Measurements from ENCODE around the gene RIPOR3. TPM values are rescaled to one million over a fixed set of nuclear protein-coding genes. Genes with fewer than 3 reads are reported as not detected.

RIPOR3 gene
- polyA plus RNA-seq, 1 of the 3 experiments (the other 2 are of a cell fraction), result 1.2 TPM

DNA sequence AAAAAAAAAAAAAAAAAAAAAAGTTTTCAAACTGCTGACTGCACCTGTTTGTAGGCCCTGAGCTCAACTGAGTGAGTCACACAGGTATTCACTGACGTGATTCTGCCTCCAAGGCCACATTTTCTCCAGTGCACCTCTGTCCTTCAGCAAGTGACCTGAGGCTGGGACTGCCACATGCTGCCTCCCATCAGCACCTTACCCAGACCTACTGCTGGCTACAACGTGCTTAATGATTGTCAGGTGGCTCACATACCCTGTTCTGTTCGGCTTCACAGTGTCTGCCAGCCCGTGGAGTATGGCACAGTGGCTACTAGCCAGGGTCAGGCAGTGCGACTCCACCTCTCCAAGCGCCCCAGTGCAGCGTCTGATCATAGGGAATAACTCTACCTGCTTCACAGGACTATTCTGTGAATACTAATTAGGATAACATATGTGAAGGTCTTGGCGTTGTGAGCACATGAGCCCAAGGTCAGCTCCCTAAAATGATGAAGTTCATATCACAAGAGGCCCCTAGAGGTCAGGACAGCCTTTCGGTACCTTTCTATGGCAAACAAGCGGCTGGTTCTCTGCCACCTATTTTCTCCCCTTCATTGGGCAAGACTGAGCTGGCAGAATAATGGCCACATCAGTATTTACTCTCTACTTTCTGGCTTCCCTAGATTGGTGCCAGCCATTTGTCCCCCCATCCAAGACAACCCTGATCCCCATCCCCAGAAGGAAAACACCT is 28.1 kb downstream of the RIPOR3 start:
- no peaks in the 10 kb centered on the region for H3K9me2 ChIP-seq
- no peaks in the 10 kb centered on the region for H3K79me2 ChIP-seq (ENCODE audit: insufficient read depth)
- no peak overlapping the region; a peak in 1 of 4 replicates for H3K27ac ChIP-seq (ENCODE audit: low read depth in 2 of 2, low read length in 1 of 2)
- TF ChIP-seq, protein P1, sequence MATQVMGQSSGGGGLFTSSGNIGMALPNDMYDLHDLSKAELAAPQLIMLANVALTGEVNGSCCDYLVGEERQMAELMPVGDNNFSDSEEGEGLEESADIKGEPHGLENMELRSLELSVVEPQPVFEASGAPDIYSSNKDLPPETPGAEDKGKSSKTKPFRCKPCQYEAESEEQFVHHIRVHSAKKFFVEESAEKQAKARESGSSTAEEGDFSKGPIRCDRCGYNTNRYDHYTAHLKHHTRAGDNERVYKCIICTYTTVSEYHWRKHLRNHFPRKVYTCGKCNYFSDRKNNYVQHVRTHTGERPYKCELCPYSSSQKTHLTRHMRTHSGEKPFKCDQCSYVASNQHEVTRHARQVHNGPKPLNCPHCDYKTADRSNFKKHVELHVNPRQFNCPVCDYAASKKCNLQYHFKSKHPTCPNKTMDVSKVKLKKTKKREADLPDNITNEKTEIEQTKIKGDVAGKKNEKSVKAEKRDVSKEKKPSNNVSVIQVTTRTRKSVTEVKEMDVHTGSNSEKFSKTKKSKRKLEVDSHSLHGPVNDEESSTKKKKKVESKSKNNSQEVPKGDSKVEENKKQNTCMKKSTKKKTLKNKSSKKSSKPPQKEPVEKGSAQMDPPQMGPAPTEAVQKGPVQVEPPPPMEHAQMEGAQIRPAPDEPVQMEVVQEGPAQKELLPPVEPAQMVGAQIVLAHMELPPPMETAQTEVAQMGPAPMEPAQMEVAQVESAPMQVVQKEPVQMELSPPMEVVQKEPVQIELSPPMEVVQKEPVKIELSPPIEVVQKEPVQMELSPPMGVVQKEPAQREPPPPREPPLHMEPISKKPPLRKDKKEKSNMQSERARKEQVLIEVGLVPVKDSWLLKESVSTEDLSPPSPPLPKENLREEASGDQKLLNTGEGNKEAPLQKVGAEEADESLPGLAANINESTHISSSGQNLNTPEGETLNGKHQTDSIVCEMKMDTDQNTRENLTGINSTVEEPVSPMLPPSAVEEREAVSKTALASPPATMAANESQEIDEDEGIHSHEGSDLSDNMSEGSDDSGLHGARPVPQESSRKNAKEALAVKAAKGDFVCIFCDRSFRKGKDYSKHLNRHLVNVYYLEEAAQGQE (IDR thresholded peaks at IDR 0.05; ENCODE audit: low read depth, low read length), result no peak
- TF ChIP-seq, protein P2, sequence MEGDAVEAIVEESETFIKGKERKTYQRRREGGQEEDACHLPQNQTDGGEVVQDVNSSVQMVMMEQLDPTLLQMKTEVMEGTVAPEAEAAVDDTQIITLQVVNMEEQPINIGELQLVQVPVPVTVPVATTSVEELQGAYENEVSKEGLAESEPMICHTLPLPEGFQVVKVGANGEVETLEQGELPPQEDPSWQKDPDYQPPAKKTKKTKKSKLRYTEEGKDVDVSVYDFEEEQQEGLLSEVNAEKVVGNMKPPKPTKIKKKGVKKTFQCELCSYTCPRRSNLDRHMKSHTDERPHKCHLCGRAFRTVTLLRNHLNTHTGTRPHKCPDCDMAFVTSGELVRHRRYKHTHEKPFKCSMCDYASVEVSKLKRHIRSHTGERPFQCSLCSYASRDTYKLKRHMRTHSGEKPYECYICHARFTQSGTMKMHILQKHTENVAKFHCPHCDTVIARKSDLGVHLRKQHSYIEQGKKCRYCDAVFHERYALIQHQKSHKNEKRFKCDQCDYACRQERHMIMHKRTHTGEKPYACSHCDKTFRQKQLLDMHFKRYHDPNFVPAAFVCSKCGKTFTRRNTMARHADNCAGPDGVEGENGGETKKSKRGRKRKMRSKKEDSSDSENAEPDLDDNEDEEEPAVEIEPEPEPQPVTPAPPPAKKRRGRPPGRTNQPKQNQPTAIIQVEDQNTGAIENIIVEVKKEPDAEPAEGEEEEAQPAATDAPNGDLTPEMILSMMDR (IDR thresholded peaks at IDR 0.05), result peak; percentile 27; the same call in 1 of the 2 replicates
- no peak for TF ChIP-seq TEAD4 (IDR thresholded peaks at IDR 0.05; ENCODE audit: borderline replicate concordance, insufficient read depth)
- TF ChIP-seq SMC3 (IDR thresholded peaks at IDR 0.05; ENCODE audit: low read depth, low read length), result peak; percentile 37; the same call in 1 of the 2 replicates
- no peak for TF ChIP-seq POLR2AphosphoS5 (IDR thresholded peaks at IDR 0.05; ENCODE audit: low read depth, low read length)
- no peak for TF ChIP-seq EP300 (IDR thresholded peaks at IDR 0.05; ENCODE audit: borderline replicate concordance in 1 of 2, low read depth in 1 of 2, low read length in 1 of 2)
- peak; percentile 73 for TF ChIP-seq RAD21 (IDR thresholded peaks at IDR 0.05; ENCODE audit: low read length)
- H3K4me1 ChIP-seq (ENCODE audit: control insufficient read depth in 1 of 2, insufficient read depth in 2 of 2, low read depth in 1 of 2, low read length in 1 of 2), result peaks cover 0 to 5% of the 10 kb centered on the region in 2 experiments; a peak in 1 of 4 replicates
- no peaks in the 10 kb centered on the region for H4K20me1 ChIP-seq (ENCODE audit: insufficient read depth)
- H3K4me3 ChIP-seq (ENCODE audit: low read depth in 2 of 2, low read length in 1 of 2), result no peak overlapping the region
- H3K4me2 ChIP-seq, result no peak overlapping the region
- H3K36me3 ChIP-seq (replicated peaks in 1 of 2; ENCODE audit: control insufficient read depth in 1 of 2, insufficient read depth in 2 of 2, low read length in 1 of 2), result no peaks in the 10 kb centered on the region
- H3K27me3 ChIP-seq (ENCODE audit: insufficient read depth), result no peaks in the 10 kb centered on the region
- H2AFZ ChIP-seq (ENCODE audit: low read depth), result no peak overlapping the region
- 62% methylated on average over 8 of the region's 10 CpGs for WGBS (ENCODE audit: low lambda C conversion rate)
- ChIA-PET CTCF (interaction anchor here (0.5 to 3.1 kb wide), 26 partner anchors 8 to 494 kb away, joined by 3 to 25 read pairs (median 4); partner anchors contain the start of genes DPM1, MOCS3 and RIPOR3), POLR2A (no interaction called here)
- no peaks in the 10 kb centered on the region for H3K9me3 ChIP-seq
- peak; percentile 56 for DNase-seq
- H3F3A ChIP-seq (replicated peaks; ENCODE audit: insufficient read depth), result no peaks in the 10 kb centered on the region
- H3K9ac ChIP-seq, result no peak overlapping the region

DNA sequence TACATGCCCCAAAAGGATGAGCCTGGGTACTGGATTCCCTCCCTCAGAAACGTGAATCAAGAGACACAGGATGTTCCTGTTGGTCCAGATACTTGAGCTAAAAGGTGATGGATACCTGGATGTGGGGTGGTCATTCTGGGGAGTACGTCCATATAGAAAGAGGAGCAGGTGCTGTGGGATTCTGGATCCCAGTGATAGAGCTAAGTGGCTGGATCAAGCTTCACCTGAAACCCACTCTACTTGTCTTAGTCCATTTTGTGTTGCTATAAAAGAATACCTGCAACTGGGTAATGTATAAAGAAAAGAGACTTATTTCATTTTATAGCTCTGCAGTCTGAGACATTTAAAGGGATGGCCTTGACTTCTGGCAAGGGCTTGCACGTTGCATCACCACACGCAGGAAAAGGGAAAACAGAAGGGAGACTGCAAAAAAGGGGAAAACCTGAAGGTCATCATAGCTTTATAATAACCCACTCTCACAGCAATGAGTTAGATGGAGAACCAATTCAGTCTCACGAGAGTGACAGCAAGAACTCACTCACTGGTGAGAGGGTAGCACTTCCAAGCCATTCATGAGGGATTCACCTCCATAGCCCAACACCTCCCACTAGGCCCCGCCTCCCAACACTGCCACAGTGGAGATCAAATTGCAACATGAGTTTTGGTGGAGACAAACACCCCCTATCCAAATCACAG is 31.2 kb downstream of the RIPOR3 start:
- CTCF ChIA-PET, result interaction anchor here (0.8 to 2.5 kb wide), 6 partner anchors 11 to 89 kb away, joined by 3 to 11 read pairs (median 4); partner anchors contain the start of gene RIPOR3
- H3K27ac ChIP-seq (ENCODE audit: low read depth in 2 of 2, low read length in 1 of 2), result no peak overlapping the region
- WGBS (ENCODE audit: low lambda C conversion rate), result 92% methylated on average over 6 of the region's 6 CpGs

More for the DNA sequence above, 31.2 kb downstream of the RIPOR3 start:
- no peak overlapping the region for H3K4me3 ChIP-seq (ENCODE audit: low read depth in 2 of 2, low read length in 1 of 2)
- no peak overlapping the region for H3K9ac ChIP-seq
- no peak for TF ChIP-seq MEF2A (IDR thresholded peaks at IDR 0.05; ENCODE audit: borderline replicate concordance, low read depth)
- TF ChIP-seq POLR2AphosphoS5 (IDR thresholded peaks at IDR 0.05; ENCODE audit: low read depth, low read length), result no peak
- TF ChIP-seq EP300 (IDR thresholded peaks at IDR 0.05; ENCODE audit: borderline replicate concordance in 1 of 2, low read depth in 1 of 2, low read length in 1 of 2), result no peak
- TF ChIP-seq, protein P2 (IDR thresholded peaks at IDR 0.05), result no peak
- TF ChIP-seq RAD21 (IDR thresholded peaks at IDR 0.05; ENCODE audit: low read length), result no peak
- TF ChIP-seq TEAD4 (IDR thresholded peaks at IDR 0.05; ENCODE audit: borderline replicate concordance, insufficient read depth), result no peak
- TF ChIP-seq CHD2 (IDR thresholded peaks at IDR 0.05; ENCODE audit: low read length, partially characterized antibody), result no peak
- no peaks in the 10 kb centered on the region for H3K79me2 ChIP-seq (ENCODE audit: insufficient read depth)
- POLR2A ChIA-PET, result no interaction called here
- no peak for DNase-seq
- no peak overlapping the region for H3K4me2 ChIP-seq
- no peak overlapping the region for H2AFZ ChIP-seq (ENCODE audit: low read depth)
- H4K20me1 ChIP-seq (ENCODE audit: insufficient read depth), result no peaks in the 10 kb centered on the region
- H3K36me3 ChIP-seq (replicated peaks in 1 of 2; ENCODE audit: control insufficient read depth in 1 of 2, insufficient read depth in 2 of 2, low read length in 1 of 2), result no peaks in the 10 kb centered on the region
- H3K27me3 ChIP-seq (ENCODE audit: insufficient read depth), result no peaks in the 10 kb centered on the region
- H3K9me3 ChIP-seq, result no peaks in the 10 kb centered on the region
- peaks cover 7 to 9% of the 10 kb centered on the region in 2 experiments; a peak in 3 of 4 replicates for H3K4me1 ChIP-seq (ENCODE audit: control insufficient read depth in 1 of 2, insufficient read depth in 2 of 2, low read depth in 1 of 2, low read length in 1 of 2)
- H3F3A ChIP-seq (replicated peaks; ENCODE audit: insufficient read depth), result peaks cover under 1% of the 10 kb centered on the region
- no peaks in the 10 kb centered on the region for H3K9me2 ChIP-seq

All from SK-N-SH (cell line).